Lower lobe of right lung (tissue), 2 donors: ENCODE data around the gene SDHAF1. TPM values are rescaled to one million over a fixed set of nuclear protein-coding genes. Genes with fewer than 3 reads are reported as not detected.

Experiments used
- ATAC-seq, 2 donors: fragments of 200-7000 bp; cut with Tn5 transposase; one replicate each; pipeline ENCODE4 v1.9.1; 2020 to 2022; ENCODE audit warnings: mild to moderate bottlenecking in 2 of 2, moderate library complexity in 2 of 2
- DNase-seq: peaks from one replicate; pipeline ENCODE4 v3.0.0-alpha.2; 2020
- H3K27ac ChIP-seq: fragments of 200-600 bp; one replicate; pipeline ENCODE4 v1.8.0; 2022
- H3K27me3 ChIP-seq: fragments of 200-600 bp; one replicate; pipeline ENCODE4 v1.8.0; 2022; ENCODE audit warnings: low read depth
- H3K36me3 ChIP-seq: fragments of 200-600 bp; one replicate; pipeline ENCODE4 v1.8.0; 2022; ENCODE audit warnings: mild to moderate bottlenecking
- H3K4me1 ChIP-seq: fragments of 200-600 bp; one replicate; pipeline ENCODE4 v1.8.0; 2022
- H3K4me3 ChIP-seq: fragments of 200-600 bp; one replicate; pipeline ENCODE4 v1.8.0; 2022; ENCODE audit warnings: mild to moderate bottlenecking
- H3K9me3 ChIP-seq: fragments of 200-600 bp; one replicate; pipeline ENCODE4 v1.8.0; 2022
- intact Hi-C: fragments of 100-400 bp; cut with DNase I; formaldehyde crosslinking; loops from one replicate; pipeline ENCODE4 v1.11.0; 2022
- total RNA-seq: library from RNA; stranded (reverse); fragmentation: NEBNext Ultra II Directional; extraction: Animal tissue kit (Norgen Biotek cat#: 25700); gene quantifications from one replicate; pipeline ENCODE4 v1.2.1, GENCODE V29; 2021
- TF ChIP-seq, protein P1 (sequence below): fragments of 200-600 bp; IDR thresholded peaks from one replicate; pipeline ENCODE4 v1.8.0; 2022; ENCODE audit warnings: antibody characterized with exemption, mild to moderate bottlenecking
- donor health status: DM: no; HTN: yes; CAD: no; lungs with severe emphysema.

The SDHAF1 gene
- total RNA-seq, 1 donor from 2014 or later = 14.4 TPM

- H3K4me3 ChIP-seq = peak within 1 kb of the TSS; percentile 55
- ATAC-seq = peak; percentile 91 to 95
- TF ChIP-seq, protein P1, sequence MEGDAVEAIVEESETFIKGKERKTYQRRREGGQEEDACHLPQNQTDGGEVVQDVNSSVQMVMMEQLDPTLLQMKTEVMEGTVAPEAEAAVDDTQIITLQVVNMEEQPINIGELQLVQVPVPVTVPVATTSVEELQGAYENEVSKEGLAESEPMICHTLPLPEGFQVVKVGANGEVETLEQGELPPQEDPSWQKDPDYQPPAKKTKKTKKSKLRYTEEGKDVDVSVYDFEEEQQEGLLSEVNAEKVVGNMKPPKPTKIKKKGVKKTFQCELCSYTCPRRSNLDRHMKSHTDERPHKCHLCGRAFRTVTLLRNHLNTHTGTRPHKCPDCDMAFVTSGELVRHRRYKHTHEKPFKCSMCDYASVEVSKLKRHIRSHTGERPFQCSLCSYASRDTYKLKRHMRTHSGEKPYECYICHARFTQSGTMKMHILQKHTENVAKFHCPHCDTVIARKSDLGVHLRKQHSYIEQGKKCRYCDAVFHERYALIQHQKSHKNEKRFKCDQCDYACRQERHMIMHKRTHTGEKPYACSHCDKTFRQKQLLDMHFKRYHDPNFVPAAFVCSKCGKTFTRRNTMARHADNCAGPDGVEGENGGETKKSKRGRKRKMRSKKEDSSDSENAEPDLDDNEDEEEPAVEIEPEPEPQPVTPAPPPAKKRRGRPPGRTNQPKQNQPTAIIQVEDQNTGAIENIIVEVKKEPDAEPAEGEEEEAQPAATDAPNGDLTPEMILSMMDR = no peak
- H3K36me3 ChIP-seq = peaks cover 11% of the 10 kb centered on the region
- peak; percentile 82 for DNase-seq
- peak within 1 kb of the TSS; percentile 65 for H3K27ac ChIP-seq
- H3K9me3 ChIP-seq = no peaks in the 10 kb centered on the region
- intact Hi-C loops = no loop called here
- H3K4me1 ChIP-seq = peaks cover 16% of the 10 kb centered on the region
- H3K27me3 ChIP-seq = no peaks in the 10 kb centered on the region
These were observed 13.5 kb downstream of the SDHAF1 start, which contains the start of gene SYNE4 for GRCh38 chr19:36008336-36008978. TSS of gene SYNE4 (minus strand) at chr19:36008813. CDS start at chr19:36008681, 132 bp downstream.

- TF ChIP-seq, protein P1 = peak; percentile 8
- peak overlapping the region; percentile 65 for H3K27ac ChIP-seq
- peaks cover 3% of the 10 kb centered on the region for H3K36me3 ChIP-seq
- peaks cover 18% of the 10 kb centered on the region for H3K4me1 ChIP-seq
- peak overlapping the region; percentile 55 for H3K4me3 ChIP-seq
- intact Hi-C loops = no loop called here
- ATAC-seq (peak; percentile 72 to 79), DNase-seq (peak; percentile 82)
- no peaks in the 10 kb centered on the region for H3K9me3 ChIP-seq
- no peaks in the 10 kb centered on the region for H3K27me3 ChIP-seq
These were observed 14.2 kb downstream of the SDHAF1 start for GRCh38 chr19:36009220-36009619.

GRCh38 chr19:36009633-36010379 lies 14.8 kb downstream of the SDHAF1 start:
- H3K4me3 ChIP-seq = peak overlapping the region; percentile 55
- peaks cover 22% of the 10 kb centered on the region for H3K4me1 ChIP-seq
- H3K27me3 ChIP-seq = no peaks in the 10 kb centered on the region
- TF ChIP-seq, protein P1 = no peak
- no peak for ATAC-seq
- no peaks in the 10 kb centered on the region for H3K36me3 ChIP-seq
- intact Hi-C loops = no loop called here
- DNase-seq = no peak
- peak overlapping the region; percentile 65 for H3K27ac ChIP-seq
- no peaks in the 10 kb centered on the region for H3K9me3 ChIP-seq

DNA sequence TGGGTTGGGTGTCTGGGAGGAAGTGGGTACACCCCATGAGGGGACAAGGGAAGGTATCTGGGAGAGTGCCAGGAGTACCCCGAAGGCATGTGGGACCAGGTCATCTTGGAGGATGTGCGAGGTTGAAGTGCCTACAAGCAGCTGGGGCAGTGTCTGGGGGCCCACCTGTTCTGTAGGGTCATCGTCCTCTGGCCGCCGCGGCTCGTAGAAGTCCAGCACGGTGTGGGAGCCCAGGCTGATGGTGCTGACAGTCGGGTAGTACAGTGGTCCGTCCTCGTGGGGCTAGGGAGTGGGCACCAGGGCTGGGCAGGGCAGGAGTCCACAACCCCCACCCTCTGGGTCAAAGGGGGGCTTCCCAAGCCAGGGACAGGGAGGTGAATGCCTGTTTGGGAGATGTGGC lies 15.4 kb downstream of the SDHAF1 start:
- ATAC-seq = no peak
- Histone ChIP-seq H3K36me3 (no peaks in the 10 kb centered on the region), H3K4me1 (peaks cover 23% of the 10 kb centered on the region), H3K27ac (no peak overlapping the region), H3K9me3 (no peaks in the 10 kb centered on the region), H3K27me3 (no peaks in the 10 kb centered on the region), H3K4me3 (no peak overlapping the region)
- DNase-seq = no peak
- intact Hi-C loops = no loop called here
- TF ChIP-seq, protein P1 = no peak

- H3K4me3 ChIP-seq = peak overlapping the region; percentile 71
- intact Hi-C loops = no loop called here
- DNase-seq (no peak), ATAC-seq (no peak)
- TF ChIP-seq, protein P1 = no peak
- H3K4me1 ChIP-seq = peaks cover 23% of the 10 kb centered on the region
- H3K36me3 ChIP-seq = no peaks in the 10 kb centered on the region
- no peaks in the 10 kb centered on the region for H3K27me3 ChIP-seq
- H3K9me3 ChIP-seq = no peaks in the 10 kb centered on the region
- H3K27ac ChIP-seq = peak overlapping the region; percentile 88
These were observed 18.5 kb downstream of the SDHAF1 start for GRCh38 chr19:36013280-36014011.
